Thymus (tissue), 11 donors: ENCODE results near the gene CLIP1. TPM values are rescaled to one million over a fixed set of nuclear protein-coding genes. Genes with fewer than 3 reads are reported as not detected.

ENCODE experiments used
- DNase-seq, 9 donors: peaks; one replicate each; pipeline ENCODE4 v3.0.0-alpha.2; 2013; ENCODE audit warnings: low spot score in 9 of 9, low read depth in 6 of 9, missing footprints in 1 of 9
- H3K27ac ChIP-seq, 2 donors: one replicate each; pipeline ENCODE4 v1.5.1; 2013; ENCODE audit warnings: control low read depth in 1 of 2, low read depth in 1 of 2, low read length in 1 of 2, mild to moderate bottlenecking in 1 of 2, moderate library complexity in 1 of 2
- H3K27me3 ChIP-seq, 2 donors: one replicate each; pipeline ENCODE4 v1.5.1; 2013; ENCODE audit warnings: low read length in 1 of 2; ENCODE audit not compliant: control insufficient read depth in 2 of 2, insufficient read depth in 1 of 2
- H3K36me3 ChIP-seq, 2 donors: one replicate each; pipeline ENCODE4 v1.5.1; 2013; ENCODE audit warnings: low read length in 1 of 2, mild to moderate bottlenecking in 1 of 2, moderate library complexity in 1 of 2; ENCODE audit not compliant: control insufficient read depth in 2 of 2, insufficient read depth in 2 of 2
- H3K4me1 ChIP-seq, 2 donors: one replicate each; pipeline ENCODE4 v1.5.1; 2013; ENCODE audit warnings: low read length in 2 of 2; ENCODE audit not compliant: control insufficient read depth in 2 of 2, insufficient read depth in 2 of 2
- H3K4me3 ChIP-seq, 2 donors: one replicate each; pipeline ENCODE4 v1.5.1; 2013; ENCODE audit warnings: low read length in 2 of 2, control low read depth in 1 of 2, mild to moderate bottlenecking in 1 of 2
- H3K9me3 ChIP-seq, 2 donors: one replicate each; pipeline ENCODE4 v1.5.1; 2013; ENCODE audit warnings: low read length in 1 of 2, mild to moderate bottlenecking in 1 of 2; ENCODE audit not compliant: control insufficient read depth in 2 of 2, insufficient read depth in 1 of 2
- WGBS: extraction: QIAGEN DNeasy Blood & Tissue Kit; methylation state at CpG from one replicate; pipeline ENCODE4 v1.1.7; 2013; 5-methylcytosine and 5-hydroxymethylcytosine counted together
- polyA plus RNA-seq: library from polyadenylated mRNA; stranded (reverse); fragments of 200-250 nt; gene quantifications from one replicate; pipeline ENCODE4 v1.2.3, GENCODE V29; 2013
- total RNA-seq: library from RNA; stranded (reverse); fragments of 120-200 nt; gene quantifications from one replicate; pipeline ENCODE4 v1.2.4, GENCODE V29; 2013
- donor health status: healthy.

Gene CLIP1
- total and polyA plus RNA-seq, 2 donors: 18.4 to 26.7 TPM

DNA sequence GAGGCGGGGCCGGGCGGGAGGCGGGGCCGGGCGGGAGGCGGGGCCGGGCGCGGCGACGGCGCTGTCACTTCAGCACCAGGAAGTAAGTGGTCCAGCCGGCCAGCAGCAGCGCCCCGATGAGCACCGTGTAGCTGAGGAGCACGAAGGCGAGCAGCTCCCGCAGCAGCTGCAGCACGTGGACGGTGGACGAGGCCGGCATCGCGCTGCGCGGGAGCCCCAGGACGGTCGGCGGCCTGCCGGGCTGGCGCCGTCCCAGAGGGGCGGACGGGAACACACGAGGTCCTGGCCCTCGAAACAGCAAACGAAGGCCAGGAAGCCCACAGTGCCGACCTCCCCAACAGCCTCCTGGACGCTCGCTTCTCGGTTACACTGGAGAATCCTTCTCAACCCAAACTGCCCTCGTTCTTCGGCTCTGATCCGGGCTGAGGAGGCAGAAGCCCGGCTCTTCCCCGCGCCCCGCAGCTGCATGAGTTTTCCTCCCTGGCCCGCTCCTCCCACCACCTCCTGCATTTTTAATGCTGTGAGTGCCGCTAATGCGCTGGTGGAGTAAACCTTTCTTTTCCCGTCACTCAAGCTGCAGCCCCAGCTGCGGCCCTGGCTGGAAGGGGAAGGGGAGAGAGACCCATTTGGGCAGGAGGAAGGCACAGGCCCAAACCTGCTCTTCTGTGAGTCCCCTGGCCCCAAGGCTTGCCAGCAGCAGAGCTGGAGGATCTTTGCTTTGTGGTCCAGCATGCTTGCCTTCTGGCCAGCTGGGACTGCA lies 195.9 kb downstream of the CLIP1 start:
- peak overlapping the region; percentile 19 to 76 for H3K4me3 ChIP-seq
- H3K27ac ChIP-seq: no peak overlapping the region
- peaks cover 21 to 40% of the 10 kb centered on the region in 2 donors for H3K36me3 ChIP-seq
- 9% methylated on average over 55 of the region's 55 CpGs for WGBS
- H3K9me3 ChIP-seq: peaks cover 0 to 7% of the 10 kb centered on the region in 2 donors
- peak in 1 of 9 donors; percentile 11 for DNase-seq
- peaks cover 25 to 35% of the 10 kb centered on the region in 2 donors for H3K4me1 ChIP-seq
- H3K27me3 ChIP-seq: no peaks in the 10 kb centered on the region

DNA sequence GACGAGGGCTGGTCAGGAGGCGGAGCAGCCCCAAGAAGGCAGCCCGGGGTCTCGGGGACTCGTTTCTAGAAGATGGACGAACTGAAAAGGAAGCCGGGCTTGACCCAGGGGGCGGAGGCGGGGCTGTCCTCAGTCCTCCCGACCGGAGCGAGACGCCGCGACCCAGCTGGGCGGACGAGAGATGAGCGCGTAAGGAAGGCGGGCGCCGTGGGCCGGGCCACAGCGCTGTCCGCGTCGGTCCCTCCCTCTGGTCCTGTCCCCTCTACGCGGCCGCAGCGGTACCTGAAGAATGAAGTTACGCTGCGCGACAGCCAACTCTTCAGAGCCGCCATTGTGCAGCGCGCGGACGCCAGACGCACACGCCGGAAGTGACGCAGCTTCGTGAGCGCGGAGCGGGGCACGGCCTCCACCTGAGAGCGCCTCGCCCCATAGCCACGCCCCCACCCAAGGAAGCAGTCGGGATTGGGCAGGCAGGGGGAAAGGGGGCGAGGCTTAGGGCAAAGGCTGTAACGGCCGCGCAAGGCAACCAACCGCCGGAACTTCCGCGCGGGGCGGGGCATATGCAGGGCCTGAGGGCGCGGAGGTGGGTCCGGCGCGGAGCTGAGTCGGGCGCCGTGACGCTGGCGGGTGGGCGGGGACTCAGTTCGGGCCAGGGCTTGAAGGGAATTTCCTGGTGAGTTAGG lies 196.6 kb downstream of the CLIP1 start, which contains the start of gene DIABLO:
TSS of gene DIABLO (minus strand) at position 370 of the 683 bp plus-strand sequence. CDS start at position 332, 38 bp downstream.
- H3K27ac ChIP-seq: peak within 1 kb of the TSS; percentile 84 to 95
- peaks cover 25 to 35% of the 10 kb centered on the region in 2 donors for H3K4me1 ChIP-seq
- H3K27me3 ChIP-seq: no peaks in the 10 kb centered on the region
- peak; percentile 92 to 100 (median 100) for DNase-seq
- H3K36me3 ChIP-seq: peaks cover 19 to 40% of the 10 kb centered on the region in 2 donors
- H3K9me3 ChIP-seq: peaks cover 0 to 7% of the 10 kb centered on the region in 2 donors
- peak within 1 kb of the TSS; percentile 76 to 97 for H3K4me3 ChIP-seq
- WGBS: under 1% methylated on average over 74 of the region's 74 CpGs

Other genes with a start within 250 kb of the CLIP1 start
- gene IL31, start 248.4 kb downstream of the CLIP1 start, total RNA-seq: 0.05 TPM
- gene IL31, start 248.4 kb downstream of the CLIP1 start, polyA plus RNA-seq: 0.14 TPM
- 0.28 TPM for gene LRRC43, start 239.5 kb downstream of the CLIP1 start, total RNA-seq
- 0.32 TPM for gene LRRC43, start 239.5 kb downstream of the CLIP1 start, polyA plus RNA-seq
- gene B3GNT4, start 219.0 kb downstream of the CLIP1 start, total RNA-seq: 0.14 TPM
- gene B3GNT4, start 219.0 kb downstream of the CLIP1 start, polyA plus RNA-seq: 0.52 TPM
- gene DIABLO, start 196.6 kb downstream of the CLIP1 start, total RNA-seq: 48.5 TPM
- gene DIABLO, start 196.6 kb downstream of the CLIP1 start, polyA plus RNA-seq: 62.5 TPM
- gene VPS33A, start 156.2 kb downstream of the CLIP1 start, total RNA-seq: 20.3 TPM
- 15.8 TPM for gene VPS33A, start 156.2 kb downstream of the CLIP1 start, polyA plus RNA-seq
- gene ZCCHC8, start 78.3 kb upstream of the CLIP1 start, total RNA-seq: 24.6 TPM
- 46.7 TPM for gene ZCCHC8, start 78.3 kb upstream of the CLIP1 start, polyA plus RNA-seq
- 75.5 TPM for gene RSRC2, start 104.3 kb upstream of the CLIP1 start, total RNA-seq
- 112 TPM for gene RSRC2, start 104.3 kb upstream of the CLIP1 start, polyA plus RNA-seq
- gene KNTC1, start 104.6 kb upstream of the CLIP1 start, total RNA-seq: 40.8 TPM
- 34.0 TPM for gene KNTC1, start 104.6 kb upstream of the CLIP1 start, polyA plus RNA-seq